ENCODE data around the gene PDE7B.
"Not testable (repeated sequence)": the region's sequence is repeated elsewhere in the genome, so short reads cannot be mapped to it uniquely, and the experiment has no call there.

PDE7B gene

DNA sequence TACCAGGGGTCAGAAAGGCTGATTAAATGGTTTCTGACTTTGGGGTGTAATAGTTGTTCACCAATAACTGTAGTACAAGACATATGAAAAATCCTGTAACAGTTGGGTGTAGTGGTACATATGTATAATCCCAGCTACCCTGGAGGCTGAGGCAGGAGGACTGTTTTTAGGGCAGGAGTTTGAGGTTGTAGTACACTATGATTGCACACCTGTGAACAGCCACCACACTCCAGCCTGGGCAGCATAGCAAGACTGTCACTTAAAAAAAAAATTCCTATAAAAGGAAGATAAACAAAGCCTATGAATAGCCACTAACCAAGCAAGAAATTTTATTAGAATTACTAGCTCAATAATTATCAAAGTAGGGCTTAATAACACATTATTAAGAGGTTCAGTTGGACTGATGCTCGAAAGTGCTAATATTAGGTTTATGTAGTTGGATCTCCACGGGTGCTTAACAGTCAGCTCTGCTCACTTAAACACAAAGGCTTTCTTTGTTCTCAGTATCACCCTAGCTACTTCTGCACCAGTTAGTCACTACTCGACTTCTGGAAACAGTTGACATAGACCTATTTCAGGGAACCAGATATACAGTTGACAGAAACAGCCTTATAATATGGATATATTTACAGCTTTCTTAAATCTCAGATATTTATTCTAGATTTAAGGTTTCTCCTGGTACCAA is 285.6 kb downstream of the PDE7B start:
- in situ Hi-C loops (cut with HindIII; ENCODE audit: low sequenced_read_pairs) = no loop called here

GRCh38 chr6:136137739-136138402 is 286.4 kb downstream of the PDE7B start:
- in situ Hi-C loops (cut with HindIII; ENCODE audit: low sequenced_read_pairs) = no loop called here

GRCh38 chr6:136139111-136139510 is 287.6 kb downstream of the PDE7B start:
- in situ Hi-C loops (cut with HindIII; ENCODE audit: low sequenced_read_pairs) = not testable (repeated sequence)

GRCh38 chr6:136144251-136145023 is 292.9 kb downstream of the PDE7B start:
- in situ Hi-C loops (cut with HindIII; ENCODE audit: low sequenced_read_pairs) = no loop called here

GRCh38 chr6:136146130-136146529 is 294.6 kb downstream of the PDE7B start:
- in situ Hi-C loops (cut with HindIII; ENCODE audit: low sequenced_read_pairs) = no loop called here

GRCh38 chr6:136147342-136147741 is 295.8 kb downstream of the PDE7B start:
- in situ Hi-C loops (cut with HindIII; ENCODE audit: low sequenced_read_pairs) = no loop called here

DNA sequence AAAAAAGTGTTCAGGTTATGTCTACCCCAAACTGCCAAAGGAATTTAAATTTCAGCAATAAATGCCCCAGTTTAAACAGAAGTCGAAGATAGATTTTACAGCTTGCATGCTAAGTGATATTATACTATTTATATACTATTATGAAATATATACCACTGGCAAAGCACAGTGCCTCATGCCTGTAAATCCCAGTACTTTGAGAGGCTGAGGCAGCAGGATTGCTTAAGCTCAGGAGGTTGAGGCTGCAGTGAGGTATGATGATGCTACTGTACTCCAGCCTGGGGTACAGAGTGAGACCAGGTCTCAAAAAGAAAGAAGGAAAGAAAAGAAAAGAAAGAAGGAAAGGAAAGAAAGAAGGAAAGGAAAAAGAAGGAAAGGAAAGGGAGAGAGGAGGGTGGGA is 296.6 kb downstream of the PDE7B start:
- in situ Hi-C loops (cut with HindIII; ENCODE audit: low sequenced_read_pairs) = no loop called here

- in situ Hi-C loops (cut with HindIII; ENCODE audit: low sequenced_read_pairs) = no loop called here
Observed at GRCh38 chr6:136148523-136148922, 297.0 kb downstream of the PDE7B start.

DNA sequence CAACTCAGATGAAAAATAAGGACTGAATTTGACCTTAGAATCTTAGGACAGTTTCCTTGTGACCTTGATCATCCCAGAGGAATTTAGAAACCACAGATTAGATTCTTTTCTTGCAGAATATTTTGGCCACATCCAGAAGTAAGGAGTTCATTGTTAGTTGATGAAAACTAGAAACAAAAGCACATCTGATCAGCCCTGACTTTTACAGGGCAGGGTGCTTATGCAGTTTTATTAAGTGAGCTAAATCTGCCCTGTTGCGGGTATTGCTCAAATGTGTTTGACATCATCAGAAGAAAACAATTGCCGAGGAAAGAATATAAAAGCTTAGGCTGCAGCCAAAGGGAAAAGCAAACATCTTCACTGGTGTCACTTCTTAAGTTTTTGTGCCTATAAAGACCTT is 297.8 kb downstream of the PDE7B start:
- in situ Hi-C loops (cut with HindIII; ENCODE audit: low sequenced_read_pairs) = no loop called here

DNA sequence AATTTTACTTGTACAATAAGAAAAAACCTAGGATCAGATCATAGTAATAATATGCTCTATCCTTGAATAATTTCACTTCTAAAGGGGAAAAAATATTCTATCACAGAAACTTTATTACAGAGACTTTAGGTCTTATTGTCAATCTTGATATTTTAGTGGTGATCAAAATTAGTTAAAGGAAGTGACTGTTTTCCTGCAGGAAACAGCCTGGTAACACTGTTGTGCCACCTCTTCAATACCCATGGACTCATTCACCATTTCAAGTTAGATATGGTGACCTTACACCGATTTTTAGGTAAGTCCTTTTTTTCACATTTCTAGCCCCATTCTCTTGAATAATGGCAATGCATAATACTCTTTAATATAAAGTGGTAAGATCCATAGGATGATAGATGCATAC is 299.5 kb downstream of the PDE7B start:
- in situ Hi-C loops (cut with HindIII; ENCODE audit: low sequenced_read_pairs) = no loop called here

GRCh38 chr6:136153707-136154375 is 302.3 kb downstream of the PDE7B start:
- in situ Hi-C loops (cut with HindIII; ENCODE audit: low sequenced_read_pairs) = no loop called here

DNA sequence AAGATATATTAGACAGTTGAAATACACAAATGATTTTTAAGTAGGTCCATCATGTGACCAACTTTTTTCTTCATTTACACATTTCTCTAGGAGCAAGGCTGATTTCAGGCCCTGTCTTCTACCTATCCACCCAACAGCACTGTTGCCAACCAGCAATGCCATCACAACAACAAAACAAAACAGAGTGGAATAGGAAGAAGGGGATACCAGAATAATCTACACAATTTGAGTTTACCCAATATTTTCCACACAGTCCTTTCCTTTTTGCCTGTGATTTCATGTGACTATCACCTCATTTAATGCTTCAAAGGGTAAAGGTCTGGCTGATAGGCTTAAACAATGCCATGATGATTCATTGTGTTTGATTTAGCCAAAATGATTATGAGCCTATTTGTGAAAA is 303.7 kb downstream of the PDE7B start:
- in situ Hi-C loops (cut with HindIII; ENCODE audit: low sequenced_read_pairs) = no loop called here

DNA sequence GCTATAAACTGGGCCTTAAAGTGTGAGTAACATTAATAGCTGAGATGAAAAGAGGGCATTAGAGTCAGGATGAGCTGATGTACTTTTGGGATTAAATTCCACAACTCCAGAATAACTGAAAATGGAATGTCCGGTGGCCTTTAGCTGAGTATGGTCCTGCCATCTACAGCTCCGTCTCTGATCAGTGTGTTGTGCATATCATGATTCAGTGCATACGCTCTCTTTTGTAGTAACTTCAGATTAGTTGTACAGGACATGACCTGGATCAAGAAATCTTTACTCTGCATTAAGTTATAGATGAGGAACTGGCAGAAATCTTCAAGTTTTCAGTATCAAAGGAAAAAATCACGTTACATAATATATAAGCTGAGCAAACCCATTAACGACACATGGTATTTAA is 306.2 kb downstream of the PDE7B start:
- in situ Hi-C loops (cut with HindIII; ENCODE audit: low sequenced_read_pairs) = no loop called here

DNA sequence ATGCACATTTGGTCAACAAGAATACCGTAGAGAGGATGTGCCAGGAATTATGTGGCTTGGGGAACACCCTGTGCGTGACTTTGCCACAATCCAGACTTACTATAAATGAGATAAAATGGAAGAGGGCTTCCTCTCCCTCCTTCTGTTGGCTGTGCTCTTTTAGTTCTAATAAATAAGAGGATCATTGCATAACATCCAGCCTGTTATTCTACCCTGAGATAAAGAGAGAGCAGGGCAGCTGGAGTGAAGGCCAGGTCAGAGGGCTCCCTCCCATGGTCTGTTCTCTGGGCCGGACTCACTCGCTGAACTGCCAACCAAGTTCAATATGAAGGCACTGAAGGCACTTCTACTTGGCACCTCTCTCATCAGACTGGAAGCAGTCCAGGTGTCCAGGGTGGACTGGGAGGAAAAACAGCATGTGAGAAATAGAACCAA is 306.9 kb downstream of the PDE7B start:
- in situ Hi-C loops (cut with HindIII; ENCODE audit: low sequenced_read_pairs) = no loop called here

GRCh38 chr6:136158971-136159370 is 307.5 kb downstream of the PDE7B start:
- in situ Hi-C loops (cut with HindIII; ENCODE audit: low sequenced_read_pairs) = no loop called here

DNA sequence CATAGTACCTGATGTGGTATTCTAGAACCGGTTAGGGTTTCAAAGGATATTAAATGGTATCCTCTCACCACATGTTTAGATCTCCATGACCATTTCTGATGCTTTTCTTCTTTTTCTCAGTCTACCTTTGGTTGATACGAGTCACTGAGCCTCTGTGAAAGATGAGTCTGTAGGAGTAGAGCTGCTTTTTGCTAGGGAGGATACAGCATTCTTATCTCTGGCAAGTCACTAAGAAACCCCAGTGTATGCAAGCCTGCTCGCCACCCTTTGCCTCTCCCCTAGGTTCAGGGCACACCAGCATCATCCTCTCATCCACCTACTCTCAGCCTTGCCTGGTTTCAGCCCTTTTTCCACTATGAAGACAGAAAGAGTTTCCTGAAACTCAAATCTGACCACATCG is 308.7 kb downstream of the PDE7B start:
- in situ Hi-C loops (cut with HindIII; ENCODE audit: low sequenced_read_pairs) = no loop called here

- in situ Hi-C loops (cut with HindIII; ENCODE audit: low sequenced_read_pairs) = no loop called here
Observed at GRCh38 chr6:136161950-136162349, 310.4 kb downstream of the PDE7B start.

- in situ Hi-C loops (cut with HindIII; ENCODE audit: low sequenced_read_pairs) = no loop called here
Observed at GRCh38 chr6:136163260-136163659, 311.8 kb downstream of the PDE7B start.

DNA sequence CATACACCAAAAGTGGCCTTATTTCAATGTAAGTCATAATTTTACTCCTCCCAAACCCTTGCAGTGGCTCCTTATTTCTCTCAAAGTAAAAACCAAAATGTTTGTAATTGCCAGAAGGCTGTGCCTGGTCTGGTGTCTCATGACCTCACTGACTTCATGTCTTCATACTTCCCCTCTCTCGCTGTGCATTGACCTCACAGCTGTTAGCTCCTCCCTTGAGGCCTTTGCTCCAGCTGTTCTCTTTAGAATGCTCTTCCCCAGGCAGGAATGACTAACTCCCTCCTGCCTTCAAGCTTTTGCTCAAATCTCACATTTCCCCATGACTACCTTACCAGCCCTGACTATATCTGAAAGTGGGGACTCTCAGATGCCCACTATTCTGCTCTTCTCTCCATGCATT is 315.3 kb downstream of the PDE7B start:
- in situ Hi-C loops (cut with HindIII; ENCODE audit: low sequenced_read_pairs) = no loop called here

GRCh38 chr6:136169394-136170148 is 318.1 kb downstream of the PDE7B start:
- in situ Hi-C loops (cut with HindIII; ENCODE audit: low sequenced_read_pairs) = no loop called here

DNA sequence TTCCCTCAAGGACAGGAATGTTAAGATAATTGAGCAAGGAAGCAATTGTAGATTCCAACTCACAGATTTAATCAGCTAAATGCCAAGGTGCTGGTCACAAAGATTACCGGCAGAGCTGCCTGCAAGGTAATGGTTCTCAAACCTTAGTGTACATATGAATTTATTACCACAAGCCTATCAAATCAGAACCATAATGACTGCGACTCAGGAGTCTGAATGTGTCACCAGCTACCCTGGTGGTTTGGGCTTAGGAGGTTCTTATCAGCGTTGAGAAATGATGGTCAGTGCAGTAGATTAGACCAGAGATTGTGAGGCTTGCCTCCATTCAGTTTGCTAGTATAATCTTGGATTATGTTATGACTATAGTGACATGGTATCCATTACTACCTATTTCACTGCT is 319.7 kb downstream of the PDE7B start:
- in situ Hi-C loops (cut with HindIII; ENCODE audit: low sequenced_read_pairs) = no loop called here
